HCT116 (cell line): Measurements from ENCODE around the gene NR6A1. TPM values are rescaled to one million over a fixed set of nuclear protein-coding genes. Genes with fewer than 3 reads are reported as not detected.

Experiments used
- ATAC-seq: fragments of 200-7000 bp; cut with Tn5 transposase; 2 replicates; pipeline ENCODE4 v1.9.1; 2020; ENCODE audit warnings: mild to moderate bottlenecking, moderate library complexity
- BruUV-seq: library from RNA; stranded (reverse); fragments of 400-500 nt; replicated peaks from 2 replicates; lab custom pipeline; 2021; lab: Mats Ljungman, UMichigan
- CTCF ChIA-PET: fragments of 300-600 bp; sonication (Branson Sonifier 250); formaldehyde crosslinking; loops from one replicate; lab custom pipeline; 2021; ENCODE audit warnings: antibody characterized with exemption; lab: Charles Lee
- POLR2A ChIA-PET: fragments of 300-600, 350-600 bp; sonication (Branson Sonifier 250); formaldehyde crosslinking; loops from one replicate; lab custom pipeline; 2021; ENCODE audit warnings: antibody characterized with exemption; lab: Charles Lee
- RAD21 ChIA-PET, 2 experiments: fragments of 300-600 bp; sonication (Branson Sonifier 250); formaldehyde crosslinking; loops; one replicate each; lab custom pipeline; 2023; ENCODE audit warnings: low total read pairs in 2 of 2; ENCODE audit not compliant: uncharacterized antibody in 2 of 2, unreplicated experiment in 2 of 2, low non-redundant PET in 1 of 2; lab: Charles Lee
- DNase-seq: peaks from one replicate; pipeline ENCODE4 v3.0.0-alpha.2; 2010; ENCODE audit warnings: low read depth, low spot score
- H2AFZ ChIP-seq: fragments of 200-600 bp; shearing (Covaris generic), sonication (generic); 2 replicates; pipeline ENCODE4 v1.6.1; 2017; ENCODE audit warnings: low read depth, mixed run types, mixed read lengths, antibody characterized with exemption, low read length; ENCODE audit not compliant: poor library complexity, severe bottlenecking
- H3K27ac ChIP-seq: 2 replicates; pipeline ENCODE4 v1.5.1; 2012; ENCODE audit warnings: low read depth, low read length
- H3K27me3 ChIP-seq: fragments of 200-600 bp; sonication (generic); 2 replicates; pipeline ENCODE4 v1.6.1; 2016; ENCODE audit warnings: mixed run types, low read length, mixed read lengths; ENCODE audit not compliant: insufficient read depth
- H3K36me3 ChIP-seq, 2 experiments: fragments of 200-500 bp in 1 of 2; fragments of 200-600 bp in 1 of 2; sonication (Bioruptor generic) in 1 of 2; sonication (generic) in 1 of 2; 2 replicates each; pipeline versions ENCODE4 v1.5.1 to v1.6.1; 2014 to 2016; ENCODE audit warnings: low read length in 2 of 2, inconsistent platforms in 1 of 2, mixed read lengths in 1 of 2, mixed run types in 1 of 2; ENCODE audit not compliant: insufficient read depth in 2 of 2, control insufficient read depth in 1 of 2
- H3K4me1 ChIP-seq, 2 experiments: fragments of 200-600 bp in 1 of 2; sonication (generic) in 1 of 2; 2 replicates each; pipeline versions ENCODE4 v1.5.1 to v1.6.1; 2012 to 2017; ENCODE audit warnings: low read length in 2 of 2, inconsistent platforms in 1 of 2, mild to moderate bottlenecking in 1 of 2, mixed read lengths in 1 of 2, mixed run types in 1 of 2, moderate library complexity in 1 of 2; ENCODE audit not compliant: insufficient read depth in 2 of 2, control insufficient read depth in 1 of 2
- H3K4me2 ChIP-seq: fragments of 200-600 bp; sonication (generic); 2 replicates; pipeline ENCODE4 v1.6.1; 2017; ENCODE audit warnings: mixed run types, low read length, mixed read lengths
- H3K4me3 ChIP-seq, 2 experiments: fragments of 200-600 bp in 1 of 2; sonication (generic) in 1 of 2; replicated peaks in 1 of 2; 2 replicates each; pipeline ENCODE4 v1.5.1; 2011 to 2016; ENCODE audit warnings: low read length in 2 of 2, control low read depth in 1 of 2, low read depth in 1 of 2, mild to moderate bottlenecking in 1 of 2, mixed read lengths in 1 of 2, mixed run types in 1 of 2
- H3K79me2 ChIP-seq: fragments of 200-600 bp; sonication (generic); 2 replicates; pipeline ENCODE4 v1.6.1; 2017; ENCODE audit warnings: mild to moderate bottlenecking, mixed run types, low read length, moderate library complexity, mixed read lengths; ENCODE audit not compliant: insufficient read depth
- H3K9ac ChIP-seq: fragments of 200-600 bp; sonication (generic); 2 replicates; pipeline ENCODE4 v1.6.1; 2016; ENCODE audit warnings: low read length, mixed read lengths
- H3K9me2 ChIP-seq: fragments of 200-600 bp; sonication (generic), shearing (Covaris generic); 2 replicates; pipeline ENCODE4 v1.6.1; 2017; ENCODE audit warnings: mixed run types, mild to moderate bottlenecking, moderate library complexity; ENCODE audit not compliant: insufficient read depth
- H3K9me3 ChIP-seq, 2 experiments: fragments of 200-500 bp in 1 of 2; fragments of 200-600 bp in 1 of 2; sonication (Bioruptor generic) in 1 of 2; sonication (generic) in 1 of 2; 2 replicates each; pipeline ENCODE4 v1.6.1; 2014 to 2017; ENCODE audit warnings: low read length in 2 of 2, mixed read lengths in 2 of 2, inconsistent platforms in 1 of 2, low read depth in 1 of 2, mild to moderate bottlenecking in 1 of 2, mixed run types in 1 of 2, moderate library complexity in 1 of 2; ENCODE audit not compliant: control insufficient read depth in 1 of 2, insufficient read depth in 1 of 2
- H4K20me1 ChIP-seq: fragments of 200-600 bp; sonication (generic), shearing (Covaris generic); 2 replicates; pipeline ENCODE4 v1.6.1; 2017; ENCODE audit warnings: mixed run types, mild to moderate bottlenecking, moderate library complexity; ENCODE audit not compliant: insufficient read depth
- ATF3 ChIP-seq: IDR thresholded peaks from 2 replicates; pipeline ENCODE4 v1.6.1; 2012
- CBX3 ChIP-seq: IDR thresholded peaks from 2 replicates; pipeline ENCODE4 v1.6.1; 2012; ENCODE audit warnings: low read depth
- CEBPB ChIP-seq: IDR thresholded peaks from 2 replicates; pipeline ENCODE4 v1.6.1; 2012; ENCODE audit warnings: low read depth
- EGR1 ChIP-seq: IDR thresholded peaks from 2 replicates; pipeline ENCODE4 v1.6.1; 2012; ENCODE audit warnings: low read depth
- ELF1 ChIP-seq: IDR thresholded peaks from 2 replicates; pipeline ENCODE4 v1.6.1; 2012; ENCODE audit warnings: low read depth, borderline replicate concordance
- EZH2phosphoT487 ChIP-seq: fragments of 200-600 bp; IDR thresholded peaks from 2 replicates; pipeline ENCODE4 v1.6.1; 2018; ENCODE audit warnings: antibody characterized with exemption, borderline replicate concordance
- JUND ChIP-seq: IDR thresholded peaks from 2 replicates; pipeline ENCODE4 v1.6.1; 2012
- POLR2A ChIP-seq: IDR thresholded peaks from 2 replicates; pipeline ENCODE4 v1.7.0; 2011; ENCODE audit warnings: borderline replicate concordance; ENCODE audit not compliant: insufficient read depth, insufficient read length; ENCODE audit errors: extremely low read depth
- POLR2AphosphoS5 ChIP-seq: IDR thresholded peaks from 2 replicates; pipeline ENCODE4 v1.6.1; 2011; ENCODE audit warnings: mild to moderate bottlenecking, low read depth, low read length, moderate library complexity
- RAD21 ChIP-seq: IDR thresholded peaks from 2 replicates; pipeline ENCODE4 v1.6.1; 2012; ENCODE audit warnings: low read depth, mild to moderate bottlenecking
- REST ChIP-seq: IDR thresholded peaks from 2 replicates; pipeline ENCODE4 v1.6.1; 2012; ENCODE audit warnings: low read depth
- SIN3A ChIP-seq: IDR thresholded peaks from 2 replicates; pipeline ENCODE4 v1.6.1; 2012; ENCODE audit warnings: low read depth
- SP1 ChIP-seq: IDR thresholded peaks from 2 replicates; pipeline ENCODE4 v1.6.1; 2012; ENCODE audit warnings: low read depth
- SRF ChIP-seq: IDR thresholded peaks from 2 replicates; pipeline ENCODE4 v1.6.1; 2012; ENCODE audit warnings: low read depth
- TCF7L2 ChIP-seq: IDR thresholded peaks from 2 replicates; pipeline ENCODE4 v1.7.0; 2011; ENCODE audit warnings: borderline replicate concordance, inconsistent platforms; ENCODE audit not compliant: insufficient read depth, insufficient read length; ENCODE audit errors: extremely low read depth
- ZBTB33 ChIP-seq: IDR thresholded peaks from 2 replicates; pipeline ENCODE4 v1.6.1; 2011; ENCODE audit warnings: mild to moderate bottlenecking, low read length, moderate library complexity; ENCODE audit not compliant: insufficient replicate concordance; ENCODE audit errors: extremely low read depth
- ZFX ChIP-seq: fragments of 450-650 bp; IDR thresholded peaks from 2 replicates; pipeline ENCODE4 v1.6.1; 2017
- intact Hi-C: fragments of 100-400 bp; cut with micrococcal nuclease; formaldehyde crosslinking; loops from 2 replicates; pipeline ENCODE4 v1.10.0; 2022
- total RNA-seq: library from RNA; stranded (reverse); gene quantifications from one replicate; pipeline ENCODE4 v1.2.1, GENCODE V29; 2021; ENCODE audit not compliant: unreplicated experiment
- TF ChIP-seq, protein P1 (sequence below), 3 experiments: fragments of 200-600 bp in 1 of 3; sonication (generic) in 1 of 3; IDR thresholded peaks in 2 of 3; conservative IDR thresholded peaks in 1 of 3; 2 replicates each; pipeline ENCODE4 v1.5.1; 2012 to 2017; ENCODE audit warnings: low read depth in 2 of 3, low read length in 2 of 3, antibody characterized with exemption in 1 of 3, borderline replicate concordance in 1 of 3, control low read depth in 1 of 3, mild to moderate bottlenecking in 1 of 3, mixed read lengths in 1 of 3, mixed run types in 1 of 3, moderate library complexity in 1 of 3; ENCODE audit not compliant: insufficient read depth in 1 of 3

The NR6A1 gene
- total RNA-seq, 1 experiment from 2014 or later = 9.9 TPM

GRCh38 chr9:124730772-124731171 is 40.3 kb downstream of the NR6A1 start:
- ChIA-PET RAD21 (no interaction called here), POLR2A (no interaction called here), CTCF (interaction anchor here (1.5 kb wide), 1 partner anchor 34 kb away, joined by 4 read pairs; no protein-coding TSS in a partner anchor)
- Histone ChIP-seq H3K9me3 (no peaks in the 10 kb centered on the region), H3K27me3 (no peaks in the 10 kb centered on the region), H3K36me3 (no peaks in the 10 kb centered on the region; a peak in 1 of 4 replicates), H3K4me1 (peaks cover 28% of the 10 kb centered on the region in 2 experiments), H3K9ac (no peak overlapping the region), H4K20me1 (no peaks in the 10 kb centered on the region), H3K79me2 (peaks cover 20% of the 10 kb centered on the region), H3K4me3 (no peak overlapping the region), H3K27ac (no peak overlapping the region), H3K9me2 (no peaks in the 10 kb centered on the region), H2AFZ (no peak overlapping the region), H3K4me2 (no peak overlapping the region)
- TF ChIP-seq CBX3 = no peak
- TF ChIP-seq JUND = no peak
- no peak for TF ChIP-seq ATF3
- TF ChIP-seq POLR2AphosphoS5 = no peak
- no peak for TF ChIP-seq EZH2phosphoT487
- no peak for TF ChIP-seq SRF
- no peak for TF ChIP-seq ZFX
- TF ChIP-seq, protein P1, sequence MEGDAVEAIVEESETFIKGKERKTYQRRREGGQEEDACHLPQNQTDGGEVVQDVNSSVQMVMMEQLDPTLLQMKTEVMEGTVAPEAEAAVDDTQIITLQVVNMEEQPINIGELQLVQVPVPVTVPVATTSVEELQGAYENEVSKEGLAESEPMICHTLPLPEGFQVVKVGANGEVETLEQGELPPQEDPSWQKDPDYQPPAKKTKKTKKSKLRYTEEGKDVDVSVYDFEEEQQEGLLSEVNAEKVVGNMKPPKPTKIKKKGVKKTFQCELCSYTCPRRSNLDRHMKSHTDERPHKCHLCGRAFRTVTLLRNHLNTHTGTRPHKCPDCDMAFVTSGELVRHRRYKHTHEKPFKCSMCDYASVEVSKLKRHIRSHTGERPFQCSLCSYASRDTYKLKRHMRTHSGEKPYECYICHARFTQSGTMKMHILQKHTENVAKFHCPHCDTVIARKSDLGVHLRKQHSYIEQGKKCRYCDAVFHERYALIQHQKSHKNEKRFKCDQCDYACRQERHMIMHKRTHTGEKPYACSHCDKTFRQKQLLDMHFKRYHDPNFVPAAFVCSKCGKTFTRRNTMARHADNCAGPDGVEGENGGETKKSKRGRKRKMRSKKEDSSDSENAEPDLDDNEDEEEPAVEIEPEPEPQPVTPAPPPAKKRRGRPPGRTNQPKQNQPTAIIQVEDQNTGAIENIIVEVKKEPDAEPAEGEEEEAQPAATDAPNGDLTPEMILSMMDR (IDR thresholded peaks at IDR 0.05 in 2 of 3, conservative IDR thresholded peaks at IDR 0.05 in 1 of 3; ENCODE audit: borderline replicate concordance in 1 of 3, insufficient read depth in 1 of 3, low read depth in 2 of 3, low read length in 2 of 3) = no peak
- no peak for TF ChIP-seq ZBTB33
- no peak for TF ChIP-seq REST
- TF ChIP-seq RAD21 = no peak
- no peak for TF ChIP-seq TCF7L2
- TF ChIP-seq EGR1 = no peak
- TF ChIP-seq CEBPB = no peak
- no peak for TF ChIP-seq SIN3A
- no peak for TF ChIP-seq POLR2A
- TF ChIP-seq ELF1 = no peak
- TF ChIP-seq SP1 = no peak
- no TSS peak for BruUV-seq
- intact Hi-C loops = no loop called here
- DNase-seq = no peak
- ATAC-seq = no peak
